Measurements from ENCODE around the gene C19orf38.
A peak's percentile ranks its signal among the peaks of the same experiment; 100 is the strongest.
"Not testable (repeated sequence)": the region's sequence is repeated elsewhere in the genome, so short reads cannot be mapped to it uniquely, and the experiment has no call there.

The C19orf38 gene

DNA sequence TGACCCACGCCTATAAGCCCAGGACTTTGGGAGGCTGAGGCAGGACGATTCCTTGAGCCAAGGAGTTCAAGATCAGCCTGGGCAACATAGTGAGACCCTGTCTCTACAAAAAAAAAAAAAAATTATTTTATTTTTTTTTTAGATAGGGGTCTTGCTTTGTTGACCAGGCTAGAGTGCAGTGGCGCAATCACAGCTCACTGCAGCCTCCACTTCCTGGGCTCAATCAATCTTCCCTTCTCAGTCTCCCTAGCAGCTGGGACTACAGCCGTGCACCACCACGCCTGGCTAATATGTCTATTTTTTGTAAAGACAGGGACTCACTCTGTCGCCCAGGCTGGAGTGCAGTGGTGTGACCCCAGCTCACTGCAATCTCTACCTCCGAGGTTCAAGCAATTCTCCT is 4.7 kb downstream of the C19orf38 start:
- no peak for DNase-seq

DNA sequence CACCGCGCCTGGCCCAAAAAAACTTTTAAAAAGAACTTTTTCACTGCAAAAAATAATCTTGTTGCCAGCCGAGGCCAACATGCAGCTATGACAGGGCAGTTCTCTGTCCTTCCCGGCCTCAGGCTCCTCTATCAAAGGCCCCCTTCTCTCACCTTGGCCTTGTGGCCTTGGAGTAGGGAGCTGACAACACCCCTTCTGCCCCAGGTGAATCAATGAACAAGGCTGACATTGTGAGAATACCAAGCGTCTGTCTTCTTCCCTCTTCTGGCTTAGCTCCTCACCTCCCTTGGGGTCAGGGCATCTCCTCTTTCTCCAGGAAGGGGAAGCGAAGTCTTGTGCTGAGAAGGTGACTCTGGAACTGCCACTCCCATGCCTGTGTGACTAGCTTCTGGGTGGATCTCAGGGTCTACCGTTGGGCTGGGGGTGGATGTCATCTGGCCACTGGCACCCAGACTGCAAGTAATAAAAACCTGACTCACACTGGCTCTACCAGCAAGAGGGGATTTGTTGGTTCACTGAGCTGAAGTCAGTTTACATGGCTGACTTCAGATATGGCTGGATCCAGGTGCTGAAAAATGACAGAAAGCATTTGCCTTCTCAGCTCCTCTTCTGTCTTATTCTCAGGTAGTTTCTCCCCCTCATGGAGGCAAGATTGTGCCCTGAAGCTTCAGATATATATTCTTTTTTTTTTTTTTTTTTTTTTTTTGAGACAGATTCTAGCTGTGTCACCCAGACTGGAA is 6.3 kb downstream of the C19orf38 start:
- no peak for DNase-seq

DNA sequence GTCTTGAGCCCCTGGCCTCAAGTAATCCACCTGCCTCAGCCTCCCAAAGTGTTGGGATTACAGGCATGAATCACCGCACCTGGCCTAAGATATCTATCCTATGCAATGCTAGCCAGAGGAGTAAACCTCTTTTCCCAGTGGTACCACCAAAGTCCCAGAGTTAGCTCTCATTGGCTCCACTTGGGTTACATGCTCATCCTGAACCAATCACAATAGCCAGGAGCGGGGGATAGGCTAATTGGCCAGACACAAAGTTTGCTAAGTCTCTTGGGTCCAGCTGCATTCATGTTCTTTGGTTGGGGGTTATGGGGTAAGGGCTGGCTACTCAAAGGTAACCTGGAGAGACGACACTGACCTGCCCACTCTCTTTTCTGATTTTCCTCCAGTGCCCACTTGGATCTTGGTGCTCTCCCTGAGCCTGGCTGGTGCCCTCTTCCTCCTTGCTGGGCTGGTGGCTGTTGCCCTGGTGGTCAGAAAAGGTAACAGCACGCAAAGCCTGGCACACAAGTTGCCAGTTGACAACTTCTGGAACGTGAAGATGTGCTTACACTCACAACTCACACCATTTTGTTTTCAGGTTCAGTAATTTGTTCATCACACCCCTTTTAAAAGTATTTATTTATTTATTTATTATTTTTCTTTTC is 7.8 kb downstream of the C19orf38 start:
- peak; percentile 24 for DNase-seq

DNA sequence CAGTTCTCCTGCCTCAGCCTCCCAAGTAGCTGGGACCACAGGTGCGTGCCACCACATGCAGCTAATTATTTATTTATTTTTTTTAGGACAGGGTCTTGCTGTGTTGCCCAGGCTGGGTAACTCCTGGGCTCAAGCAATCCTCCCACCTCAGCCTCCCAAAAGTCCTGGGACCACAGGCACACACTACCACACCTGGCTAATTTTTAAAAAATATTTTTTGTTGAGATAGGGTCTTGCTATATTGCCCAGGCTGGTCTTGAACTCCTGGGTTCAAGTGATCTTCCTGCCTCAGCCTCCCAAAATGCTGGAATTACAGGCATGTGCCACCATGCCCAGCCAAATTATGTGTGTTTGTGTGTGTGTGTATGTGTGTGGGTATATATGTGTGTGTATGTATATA is 8.7 kb downstream of the C19orf38 start:
- DNase-seq, result not testable (repeated sequence)

DNA sequence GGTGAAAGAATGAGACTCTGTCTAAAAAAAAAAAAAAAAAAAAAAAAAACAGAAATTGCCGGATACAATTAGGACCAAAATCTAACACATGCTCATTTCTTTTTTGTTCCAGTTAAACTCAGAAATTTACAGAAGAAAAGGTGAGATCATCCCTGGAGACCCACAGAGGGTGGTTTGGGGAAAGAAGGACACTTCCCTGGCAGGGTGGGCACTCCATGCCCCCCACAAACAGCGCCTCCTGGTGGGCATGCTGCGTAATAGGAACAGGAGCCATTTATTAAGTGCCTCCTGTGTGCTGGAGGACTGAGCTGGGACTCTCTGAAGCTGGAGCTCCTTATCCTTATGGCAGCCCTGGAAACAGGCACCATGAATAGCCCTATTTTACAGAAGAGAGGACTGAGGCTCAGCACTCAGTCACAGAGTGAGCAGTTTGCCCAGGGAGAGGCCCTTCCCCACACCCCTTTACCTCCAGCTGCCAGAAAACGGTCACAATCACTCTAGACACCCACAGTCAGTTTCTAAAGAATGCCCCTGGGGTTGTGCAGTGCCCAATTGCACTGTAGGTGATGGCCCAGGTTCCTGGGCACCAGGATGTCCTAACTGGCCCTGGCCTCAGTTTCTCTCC is 10.1 kb downstream of the C19orf38 start:
- peak; percentile 29 for DNase-seq

DNA sequence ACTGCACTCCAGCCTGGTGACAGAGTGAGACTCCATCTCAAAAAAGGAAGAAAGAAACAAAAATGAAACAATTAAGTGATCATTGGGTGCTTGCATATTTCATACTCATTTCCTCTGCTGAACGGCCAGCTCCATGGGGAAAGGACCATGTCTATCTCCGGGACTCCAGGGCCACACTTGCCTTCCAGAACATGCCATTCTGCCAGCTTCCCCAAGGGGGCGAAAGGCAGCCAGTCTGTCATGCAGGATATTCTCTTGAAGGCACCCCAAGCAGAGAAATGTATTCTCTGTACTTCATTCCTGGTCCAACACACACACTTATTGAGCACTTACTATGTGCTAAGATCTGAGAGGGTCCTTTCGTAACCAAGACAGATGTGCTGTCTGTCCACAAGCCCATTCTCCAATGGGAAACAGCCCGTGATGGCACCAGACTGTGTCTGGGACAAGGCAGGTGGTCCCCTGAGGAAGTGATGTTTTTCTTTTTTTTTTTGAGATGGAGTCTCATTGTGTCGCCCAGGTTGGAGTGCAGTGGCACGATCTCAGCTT is 13.0 kb downstream of the C19orf38 start:
- DNase-seq, result peak; percentile 27

DNA sequence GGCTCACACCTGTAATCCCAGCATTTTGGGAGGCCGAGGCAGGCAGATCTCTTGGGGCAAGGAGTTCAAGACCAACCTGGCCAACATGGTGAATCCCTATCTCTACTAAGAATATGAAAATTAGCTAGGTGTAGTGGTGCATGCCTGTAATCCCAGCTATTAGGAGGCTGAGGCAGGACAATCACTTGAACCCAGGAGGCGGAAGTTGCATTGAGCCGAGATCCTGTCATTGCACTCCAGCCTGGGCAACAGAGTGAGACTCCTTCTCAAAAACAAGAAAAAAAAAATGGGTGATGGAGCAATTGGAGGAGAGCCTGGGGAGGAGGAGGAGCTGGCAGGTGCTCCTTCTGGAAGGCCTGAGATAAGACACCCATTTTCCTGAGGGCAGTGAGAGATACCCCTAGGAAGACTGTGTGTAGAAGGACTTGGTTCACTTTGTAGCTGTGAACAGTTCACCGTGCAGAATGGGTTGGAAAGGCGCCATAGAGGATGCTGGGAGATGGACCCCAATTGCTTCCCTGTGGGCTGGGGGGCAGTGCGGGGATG is 14.4 kb downstream of the C19orf38 start:
- no peak for DNase-seq

DNA sequence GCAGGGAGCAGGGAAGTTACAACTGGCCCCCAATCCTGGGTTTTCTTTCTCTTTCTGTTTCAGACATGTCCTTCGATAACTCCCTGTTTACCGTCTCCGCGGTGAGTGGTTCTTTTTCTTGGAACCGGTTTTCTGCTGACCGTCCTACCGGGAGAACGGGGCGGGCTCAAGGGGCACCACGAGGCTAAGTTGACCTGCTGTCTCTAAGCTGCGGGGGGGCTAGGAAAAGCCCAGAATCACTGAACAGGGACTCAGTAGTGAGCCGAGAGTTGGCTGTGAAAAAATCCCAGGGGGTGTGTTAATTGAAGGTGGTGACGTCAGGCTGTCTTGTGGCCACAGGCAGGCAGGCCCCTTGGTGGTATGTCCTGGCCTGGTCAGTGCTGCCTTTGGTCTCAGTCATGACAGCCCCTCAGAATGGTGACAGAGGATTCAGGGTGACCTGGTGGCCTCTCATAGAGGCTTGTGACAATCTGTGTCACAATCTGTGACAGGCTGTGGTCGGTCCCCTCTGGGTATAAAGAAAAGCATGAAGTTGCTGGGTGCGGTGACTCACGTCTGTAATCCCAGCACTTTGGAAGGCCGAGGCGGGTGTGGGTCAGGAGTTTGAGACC is 15.0 kb downstream of the C19orf38 start:
- no peak for DNase-seq

DNA sequence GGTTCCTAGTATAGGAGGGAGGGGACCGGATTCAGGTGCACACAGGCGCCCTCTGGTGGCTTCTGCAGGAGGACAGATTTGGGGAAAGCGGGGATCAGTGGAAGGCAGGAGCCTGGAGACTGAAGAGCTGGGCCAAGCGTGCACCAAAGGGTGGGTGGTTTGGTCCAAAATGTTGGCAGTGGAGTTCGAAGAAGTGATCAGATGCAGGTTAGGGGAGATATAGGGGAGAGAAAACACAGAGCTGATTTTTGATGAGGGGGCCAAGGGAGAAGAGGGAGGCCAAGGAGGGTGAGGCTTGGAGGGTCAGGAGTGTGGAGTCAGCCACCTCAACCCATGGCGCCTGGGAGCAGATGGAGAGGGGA is 16.3 kb downstream of the C19orf38 start:
- DNase-seq, result peak; percentile 74

DNA sequence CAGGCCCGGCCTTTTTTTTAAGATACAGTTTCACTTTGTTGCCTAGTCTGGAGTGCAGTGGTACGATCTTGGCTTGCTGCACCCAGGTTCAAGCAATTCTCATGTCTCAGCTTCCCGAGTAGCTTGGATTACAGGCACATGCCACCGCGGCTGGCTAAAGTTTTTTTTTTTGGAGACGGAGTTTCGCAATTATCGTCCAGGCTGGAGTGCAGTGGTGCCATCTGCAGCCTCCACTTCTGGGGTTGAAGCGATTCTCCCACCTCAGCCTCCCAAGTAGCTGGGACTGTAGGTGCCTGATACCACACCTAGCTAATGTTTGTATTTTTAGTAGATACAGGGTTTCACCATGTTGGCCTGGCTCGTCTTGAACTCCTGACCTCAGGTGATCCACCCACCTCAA is 18.3 kb downstream of the C19orf38 start:
- DNase-seq, result no peak

DNA sequence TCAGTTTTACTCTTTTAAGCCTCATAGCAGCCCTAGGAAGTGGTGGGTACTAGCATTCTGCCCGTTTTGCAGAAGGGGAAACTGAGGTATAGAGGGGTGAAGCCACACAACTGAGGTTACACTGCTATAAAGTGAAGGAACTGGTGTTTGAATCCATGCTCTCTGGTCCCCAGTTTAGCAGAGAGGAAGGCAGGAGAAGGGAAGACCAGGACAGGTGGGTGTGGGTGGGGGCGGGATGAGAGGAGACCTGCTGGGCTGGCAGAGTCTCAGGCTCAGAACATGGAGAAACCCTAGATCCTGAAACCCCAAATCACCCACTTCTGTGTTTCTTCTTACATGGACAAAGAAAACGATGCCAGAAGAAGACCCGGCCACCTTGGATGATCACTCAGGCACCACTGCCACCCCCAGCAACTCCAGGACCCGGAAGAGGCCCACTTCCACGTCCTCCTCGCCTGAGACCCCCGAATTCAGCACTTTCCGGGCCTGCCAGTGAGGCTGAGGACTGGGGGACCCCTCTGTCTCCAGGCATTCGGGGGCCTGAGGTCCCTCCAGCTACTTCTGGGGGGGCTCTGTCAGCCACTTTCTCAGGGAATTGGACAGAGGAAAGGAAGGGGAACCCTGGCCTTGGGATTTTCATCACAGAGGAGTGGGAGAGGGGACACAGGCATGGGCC is 20.8 kb downstream of the C19orf38 start:
- DNase-seq, result no peak

DNA sequence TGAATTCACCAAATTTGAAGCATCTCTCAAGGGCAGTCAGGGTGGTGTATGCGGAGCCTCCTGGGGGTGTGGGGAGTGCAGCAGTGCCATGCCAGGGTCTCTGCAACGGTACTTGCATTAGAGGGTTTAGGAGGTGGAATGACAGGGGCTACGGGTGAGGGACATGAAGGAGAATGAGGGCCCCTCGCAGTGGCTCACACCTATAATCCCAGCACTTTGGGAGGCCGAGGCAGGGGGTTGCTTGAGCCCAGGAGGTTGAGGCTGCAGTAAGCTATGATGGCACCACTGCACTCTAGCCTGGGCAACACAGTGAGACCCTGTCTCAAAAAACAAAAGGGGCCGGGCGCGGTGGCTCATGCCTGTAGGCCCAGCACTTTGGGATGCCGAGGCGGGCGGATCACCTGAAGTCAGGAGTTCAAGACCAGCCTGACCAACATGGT is 21.7 kb downstream of the C19orf38 start:
- not testable (repeated sequence) for DNase-seq

DNA sequence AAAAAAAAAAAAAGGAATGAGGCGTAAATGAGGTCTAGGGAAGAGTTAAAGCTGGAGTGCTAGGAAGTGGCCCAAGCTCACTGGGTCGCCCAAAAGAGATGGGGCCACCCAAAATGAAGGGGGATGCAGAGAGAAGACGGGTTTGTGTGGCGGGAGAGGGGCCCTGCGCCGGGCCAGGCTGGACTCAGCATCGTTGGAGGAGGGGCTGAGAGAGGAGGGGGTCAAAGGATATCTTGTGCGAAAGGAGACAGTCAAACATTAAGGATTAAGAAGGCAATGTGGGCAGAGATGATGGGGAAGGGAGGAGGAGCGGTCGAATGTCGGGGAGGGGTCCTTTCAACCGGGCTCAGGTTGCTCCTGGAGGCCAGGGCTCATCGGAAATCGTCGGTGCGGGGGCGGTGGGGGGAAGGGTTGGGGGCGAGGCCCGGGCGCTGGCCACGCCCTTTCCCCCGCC is 22.3 kb downstream of the C19orf38 start:
- no peak for DNase-seq

DNA sequence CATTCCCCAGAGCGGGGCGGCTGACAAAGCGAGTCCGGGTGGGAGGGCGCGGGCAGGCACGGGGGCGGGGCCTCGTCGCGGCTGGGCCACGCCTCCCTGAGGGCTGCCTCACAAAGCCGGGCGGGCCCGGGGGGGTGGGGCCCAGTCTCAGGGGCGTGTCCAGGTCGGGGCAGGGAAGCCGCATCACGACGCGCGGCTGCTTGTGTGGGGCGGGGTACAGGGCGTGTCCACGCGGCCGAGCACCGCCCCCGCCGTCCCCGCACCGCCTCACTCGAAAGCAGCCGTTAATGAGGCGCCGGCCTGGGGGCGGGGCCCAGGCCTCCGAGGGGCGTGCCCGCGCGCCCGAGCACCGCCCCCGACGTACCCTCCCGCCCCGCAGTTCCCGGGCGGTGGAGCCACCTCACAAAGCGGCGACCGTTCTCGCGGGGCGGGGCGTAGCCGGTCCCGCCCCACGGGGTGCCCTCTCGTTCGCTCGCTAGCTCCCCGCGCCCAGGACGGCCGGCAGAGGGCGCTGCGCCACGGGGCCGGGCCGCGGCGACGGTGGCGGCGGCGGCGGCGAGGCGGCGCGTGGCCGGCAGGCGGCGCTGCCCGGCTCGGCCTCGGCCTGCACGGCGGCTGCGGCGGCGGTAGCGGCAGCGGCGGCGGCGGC is 22.9 kb downstream of the C19orf38 start, which contains the start of gene CARM1:
CARM1 (plus strand) TSS at position 599 of the 649 bp plus-strand sequence. CDS start 150 bp downstream, outside the sequence.
- peak; percentile 96 for DNase-seq

DNA sequence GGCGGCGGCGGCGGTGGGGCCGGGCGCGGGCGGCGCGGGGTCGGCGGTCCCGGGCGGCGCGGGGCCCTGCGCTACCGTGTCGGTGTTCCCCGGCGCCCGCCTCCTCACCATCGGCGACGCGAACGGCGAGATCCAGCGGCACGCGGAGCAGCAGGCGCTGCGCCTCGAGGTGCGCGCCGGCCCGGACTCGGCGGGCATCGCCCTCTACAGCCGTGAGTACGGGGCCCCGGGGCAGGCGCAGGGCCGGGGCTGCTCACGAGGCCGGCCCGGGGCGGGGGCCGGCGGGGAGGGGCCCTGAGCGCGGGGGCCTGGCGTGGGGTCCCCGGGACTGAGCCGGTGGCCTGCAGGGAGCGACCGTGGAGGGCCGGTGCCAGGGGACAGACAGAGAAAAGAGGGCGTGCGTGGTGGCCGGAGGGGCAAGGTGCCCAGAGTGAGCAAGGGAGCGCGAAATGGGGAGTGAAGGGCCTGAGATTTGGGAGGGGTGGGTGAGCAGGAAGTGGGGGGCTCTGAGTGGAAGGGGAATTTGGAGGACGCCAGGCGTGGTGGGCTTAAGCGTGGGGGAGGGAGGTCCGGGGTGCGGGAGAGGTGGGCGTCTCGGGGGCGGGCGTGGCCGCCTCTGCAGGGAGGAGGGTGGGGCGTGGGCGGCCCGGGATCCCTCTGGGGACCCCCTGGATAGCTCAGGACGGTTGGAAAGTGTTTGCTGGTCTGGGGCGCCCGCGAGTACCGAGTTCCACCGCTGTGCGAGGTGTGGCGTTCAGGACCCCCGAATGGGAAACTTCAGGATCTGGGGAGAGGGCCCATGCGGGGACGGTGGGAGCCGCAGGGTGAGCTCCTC is 23.7 kb downstream of the C19orf38 start:
- peak; percentile 5 for DNase-seq

DNA sequence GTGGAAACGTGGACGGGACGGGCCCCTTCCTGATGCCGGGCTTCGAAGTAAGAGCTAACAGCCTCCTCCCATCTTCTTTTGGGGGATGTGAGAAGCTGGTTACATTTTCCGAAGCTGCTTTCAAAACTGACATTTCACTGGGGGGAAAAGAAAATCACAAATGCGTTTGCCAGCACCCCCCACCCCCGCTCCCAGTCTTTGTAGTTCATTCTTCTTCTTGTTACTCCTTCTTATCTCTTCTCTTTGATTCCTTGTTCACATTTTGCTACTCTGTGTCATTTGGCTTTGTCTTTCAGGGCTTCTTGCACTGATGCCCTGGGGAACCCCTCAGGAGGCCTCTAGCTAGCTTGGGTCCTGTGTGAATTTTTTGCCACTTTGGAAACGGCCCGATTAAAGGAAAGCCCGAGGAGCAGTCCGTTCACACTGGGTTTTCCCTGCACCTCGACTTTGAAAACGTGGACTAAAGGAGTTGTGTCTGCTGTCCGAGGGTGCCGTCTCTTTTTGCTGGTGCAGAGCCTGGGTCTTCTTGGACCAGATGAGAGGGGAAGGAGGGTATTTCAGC is 24.4 kb downstream of the C19orf38 start:
- no peak for DNase-seq

DNA sequence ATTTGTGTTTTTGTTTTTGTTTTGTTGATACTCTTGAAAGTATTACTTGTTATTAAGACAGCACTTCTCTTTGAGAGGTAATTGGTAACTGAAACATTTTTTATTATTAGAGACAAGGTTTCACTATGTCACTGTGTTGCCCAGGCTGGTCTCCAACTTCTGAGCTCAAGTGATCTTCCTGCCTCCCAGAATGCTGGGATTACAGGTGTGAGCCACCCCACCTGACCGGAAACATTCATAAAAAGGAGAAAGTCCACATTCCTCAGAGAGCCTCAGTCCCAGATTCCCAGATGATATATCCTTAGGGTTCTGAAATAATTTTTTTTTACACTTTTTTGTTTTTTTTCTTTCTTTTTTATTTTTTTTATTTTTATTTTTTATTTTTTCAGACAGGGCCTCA is 25.8 kb downstream of the C19orf38 start:
- no peak for DNase-seq

DNA sequence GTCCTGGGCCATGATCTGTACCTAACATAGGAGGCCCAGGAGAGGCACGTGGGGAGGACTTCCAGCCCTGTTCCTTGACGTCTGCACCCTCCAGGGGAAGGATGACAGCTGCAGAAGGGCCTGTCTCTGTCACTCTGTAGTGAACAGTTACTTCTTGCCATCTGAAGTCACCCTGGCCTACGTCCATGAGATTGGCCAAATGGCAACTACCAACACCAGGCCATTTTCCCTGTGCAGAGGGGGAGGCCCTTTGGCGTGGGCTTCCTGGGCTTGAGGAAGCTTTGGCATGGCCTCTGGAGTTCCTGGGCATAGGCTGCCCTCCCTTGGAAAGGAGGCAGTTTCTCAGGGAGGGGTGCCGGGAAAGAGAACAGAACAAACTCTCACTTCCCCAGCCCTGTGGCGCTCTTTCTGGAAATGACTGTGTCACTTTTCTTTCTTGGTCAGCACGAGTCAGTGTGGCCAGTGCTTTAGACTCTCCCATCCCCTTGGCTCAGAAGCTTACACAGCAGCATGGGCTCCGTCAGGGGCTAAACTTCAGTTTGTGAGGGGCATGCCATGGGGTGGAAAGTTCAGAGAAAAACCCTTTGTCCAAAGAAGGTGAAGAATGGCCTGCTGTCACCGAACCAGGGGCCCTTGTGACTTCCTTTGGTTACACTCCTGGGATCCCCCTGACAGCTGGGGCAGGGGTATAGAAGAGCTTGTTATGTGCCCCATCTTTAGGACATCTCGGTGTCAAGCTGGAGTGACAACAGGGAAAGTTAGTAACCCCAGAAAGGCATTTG is 28.4 kb downstream of the C19orf38 start:
- no peak for DNase-seq

DNA sequence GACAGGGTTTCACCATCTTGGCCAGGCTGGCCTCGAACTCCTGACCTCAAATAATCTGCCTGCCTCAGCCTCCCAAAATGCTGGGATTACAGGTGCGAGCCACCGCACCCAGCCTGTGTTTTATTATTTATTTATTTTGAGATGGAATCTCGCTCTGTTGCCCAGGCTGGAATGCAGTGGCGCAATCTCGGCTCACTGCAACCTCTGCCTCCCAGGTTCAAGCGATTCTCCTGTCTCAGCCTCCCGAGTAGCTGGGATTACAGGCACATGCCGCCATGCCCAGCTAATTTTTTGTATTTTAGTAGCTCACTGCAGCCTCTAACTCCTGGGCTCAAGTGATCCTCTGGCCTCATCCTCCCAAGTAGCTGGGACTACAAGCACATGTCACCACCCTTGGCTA is 29.4 kb downstream of the C19orf38 start:
- DNase-seq, result not testable (repeated sequence)

DNA sequence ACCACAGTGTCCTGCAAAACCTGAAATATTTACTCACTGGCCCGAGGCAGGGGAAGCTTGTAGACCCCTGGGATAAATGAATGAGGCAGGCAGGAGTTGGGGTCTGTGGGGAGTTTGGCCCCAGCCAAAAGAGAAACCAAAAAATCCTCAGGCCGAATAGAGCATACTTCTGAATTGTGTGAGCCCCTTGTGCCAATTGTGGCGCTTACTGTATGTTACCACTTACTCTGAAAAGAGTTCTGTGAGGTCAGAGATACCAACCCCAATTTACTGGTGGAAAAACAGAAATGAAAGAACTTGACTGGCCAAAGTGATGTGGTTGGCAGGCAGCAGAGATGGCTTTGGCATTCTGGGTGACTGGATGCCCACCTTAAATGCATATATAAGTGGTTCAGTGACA is 30.0 kb downstream of the C19orf38 start:
- no peak for DNase-seq
